Endothelial cell of umbilical vein (primary cell): Measurements from ENCODE around the gene RAI1. TPM values are rescaled to one million over a fixed set of nuclear protein-coding genes. Genes with fewer than 3 reads are reported as not detected.

Experiments used
- BruUV-seq: library from RNA; stranded (reverse); fragments of 400-500 nt; replicated peaks from 2 replicates; lab custom pipeline; 2021; lab: Mats Ljungman, UMichigan
- CTCF ChIA-PET: fragments of 300-600, 350-600 bp; sonication (Branson Sonifier 250); formaldehyde crosslinking; loops from one replicate; lab custom pipeline; 2021; ENCODE audit warnings: antibody characterized with exemption, inconsistent platforms; lab: Charles Lee
- POLR2A ChIA-PET: fragments of 300-600, 350-600 bp; sonication (Branson Sonifier 250); formaldehyde crosslinking; loops from one replicate; lab custom pipeline; 2021; ENCODE audit warnings: antibody characterized with exemption, inconsistent platforms; lab: Charles Lee
- DNase-seq: peaks from one replicate; pipeline ENCODE4 v3.0.0-alpha.2; 2011; ENCODE audit warnings: low read depth, low spot score
- FAIRE-seq: peaks from 2 replicates; lab custom pipeline; 2011; peaks lifted over from hg19 to GRCh38; lab: Jason Lieb, UNC
- H2AFZ ChIP-seq: 2 replicates; pipeline ENCODE4 v1.6.0; 2012; ENCODE audit warnings: low read depth, low read length, control low read depth, inconsistent platforms
- H3K27ac ChIP-seq: 2 replicates; pipeline ENCODE4 v1.5.1; 2011; ENCODE audit warnings: low read depth, mild to moderate bottlenecking, control low read depth, low read length, moderate library complexity; ENCODE audit not compliant: insufficient read depth
- H3K27me3 ChIP-seq, 2 experiments: 2 replicates each; pipeline versions ENCODE4 v1.6.0 to v1.6.1; 2011; ENCODE audit warnings: low read length in 2 of 2, mixed read lengths in 1 of 2; ENCODE audit not compliant: control insufficient read depth in 2 of 2, insufficient read depth in 2 of 2
- H3K36me3 ChIP-seq, 2 experiments: 2 replicates in 1 of 2; 3 replicates in 1 of 2; pipeline ENCODE4 v1.5.1; 2011; ENCODE audit warnings: low read length in 2 of 2, mild to moderate bottlenecking in 1 of 2, moderate library complexity in 1 of 2; ENCODE audit not compliant: control insufficient read depth in 2 of 2, insufficient read depth in 2 of 2; ENCODE audit errors: extremely low read depth in 1 of 2
- H3K4me1 ChIP-seq: 3 replicates; pipeline ENCODE4 v1.5.1; 2011; ENCODE audit warnings: mild to moderate bottlenecking, low read length; ENCODE audit not compliant: control insufficient read depth, insufficient read depth; ENCODE audit errors: extremely low read depth
- H3K4me2 ChIP-seq: 2 replicates; pipeline ENCODE4 v1.6.1; 2011; ENCODE audit warnings: low read length, control low read depth, mixed read lengths; ENCODE audit not compliant: insufficient read depth
- H3K4me3 ChIP-seq, 3 experiments: fragments of 200-600 bp in 1 of 3; sonication (generic), shearing (Covaris generic) in 1 of 3; replicated peaks in 1 of 3; 2 replicates each; pipeline ENCODE4 v1.5.1; 2011 to 2016; ENCODE audit warnings: control low read depth in 3 of 3, low read length in 3 of 3, mild to moderate bottlenecking in 2 of 3, inconsistent platforms in 1 of 3, low read depth in 1 of 3, moderate library complexity in 1 of 3; ENCODE audit not compliant: insufficient read depth in 1 of 3
- H3K79me2 ChIP-seq: 2 replicates; pipeline ENCODE4 v1.6.0; 2012; ENCODE audit warnings: low read length, inconsistent platforms; ENCODE audit not compliant: control insufficient read depth, insufficient read depth
- H3K9ac ChIP-seq: replicated peaks from 2 replicates; pipeline ENCODE3; 2011; ENCODE audit warnings: low read length, control low read depth; ENCODE audit not compliant: insufficient read depth; ENCODE audit errors: extremely low read depth
- H3K9me1 ChIP-seq: replicated peaks from 3 replicates; pipeline ENCODE4 v1.6.0; 2011; ENCODE audit warnings: mild to moderate bottlenecking, low read length; ENCODE audit not compliant: control insufficient read depth, insufficient read depth; ENCODE audit errors: extremely low read depth
- H3K9me3 ChIP-seq: replicated peaks from 2 replicates; pipeline ENCODE4 v1.5.1; 2012; ENCODE audit warnings: low read length, inconsistent platforms; ENCODE audit not compliant: control insufficient read depth, insufficient read depth
- H4K20me1 ChIP-seq: replicated peaks from 2 replicates; pipeline ENCODE3; 2011; ENCODE audit warnings: mild to moderate bottlenecking, low read length; ENCODE audit not compliant: control insufficient read depth, insufficient read depth; ENCODE audit errors: extremely low read depth
- EZH2 ChIP-seq: IDR thresholded peaks from 2 replicates; pipeline ENCODE4 v1.6.1; 2012; ENCODE audit warnings: borderline replicate concordance, low read depth, mild to moderate bottlenecking, moderate library complexity, low read length, inconsistent platforms; ENCODE audit not compliant: severe bottlenecking
- POLR2A ChIP-seq: IDR thresholded peaks from 2 replicates; pipeline ENCODE4 v1.6.1; 2012; ENCODE audit warnings: low read depth, mild to moderate bottlenecking, control low read depth, low read length
- POLR2AphosphoS5 ChIP-seq: IDR thresholded peaks from 2 replicates; pipeline ENCODE4 v1.6.1; 2012; ENCODE audit warnings: low read depth, mild to moderate bottlenecking, control low read depth, low read length, moderate library complexity; ENCODE audit not compliant: insufficient read depth
- dilution Hi-C: fragments of 300-500 bp; cut with MboI; formaldehyde crosslinking; loops from one replicate; pipeline ENCODE4 v1.15.0; 2019; ENCODE audit warnings: low sequenced_read_pairs; ENCODE audit not compliant: extremely low pct_ligation_motif_present
- intact Hi-C: fragments of 100-400 bp; cut with micrococcal nuclease; formaldehyde crosslinking; loops from one replicate; pipeline ENCODE4 v1.10.0; 2022
- polyA plus RNA-seq, 4 experiments: library from polyadenylated mRNA; depleted of rRNA in 3 of 4; stranded (reverse) in 3 of 4; unstranded in 1 of 4; fragments of >200 nt; gene quantifications; 2 replicates each; pipeline versions ENCODE4 v1.2.1 to v1.2.3, GENCODE V29; 2011 to 2012; ENCODE audit warnings: missing spikeins in 1 of 4
- total RNA-seq: library from RNA; stranded (reverse); gene quantifications from 2 replicates; pipeline ENCODE4 v1.2.3, GENCODE V29; 2021
- TF ChIP-seq, protein P1 (sequence below), 2 donors: IDR thresholded peaks; 1 replicate in 1 of 2; 2 replicates in 1 of 2; pipeline ENCODE4 v1.5.1; 2011; ENCODE audit warnings: low read length in 2 of 2, mild to moderate bottlenecking in 2 of 2, moderate library complexity in 2 of 2, control low read depth in 1 of 2, inconsistent platforms in 1 of 2, low read depth in 1 of 2; ENCODE audit not compliant: insufficient read depth in 1 of 2; ENCODE audit errors: extremely low read depth in 1 of 2

The RAI1 gene
- total and polyA plus RNA-seq, 2 donors (not counting 3 experiments of a cell fraction or from before 2014, with no cell fraction given), result 7.8 to 43.3 TPM

DNA sequence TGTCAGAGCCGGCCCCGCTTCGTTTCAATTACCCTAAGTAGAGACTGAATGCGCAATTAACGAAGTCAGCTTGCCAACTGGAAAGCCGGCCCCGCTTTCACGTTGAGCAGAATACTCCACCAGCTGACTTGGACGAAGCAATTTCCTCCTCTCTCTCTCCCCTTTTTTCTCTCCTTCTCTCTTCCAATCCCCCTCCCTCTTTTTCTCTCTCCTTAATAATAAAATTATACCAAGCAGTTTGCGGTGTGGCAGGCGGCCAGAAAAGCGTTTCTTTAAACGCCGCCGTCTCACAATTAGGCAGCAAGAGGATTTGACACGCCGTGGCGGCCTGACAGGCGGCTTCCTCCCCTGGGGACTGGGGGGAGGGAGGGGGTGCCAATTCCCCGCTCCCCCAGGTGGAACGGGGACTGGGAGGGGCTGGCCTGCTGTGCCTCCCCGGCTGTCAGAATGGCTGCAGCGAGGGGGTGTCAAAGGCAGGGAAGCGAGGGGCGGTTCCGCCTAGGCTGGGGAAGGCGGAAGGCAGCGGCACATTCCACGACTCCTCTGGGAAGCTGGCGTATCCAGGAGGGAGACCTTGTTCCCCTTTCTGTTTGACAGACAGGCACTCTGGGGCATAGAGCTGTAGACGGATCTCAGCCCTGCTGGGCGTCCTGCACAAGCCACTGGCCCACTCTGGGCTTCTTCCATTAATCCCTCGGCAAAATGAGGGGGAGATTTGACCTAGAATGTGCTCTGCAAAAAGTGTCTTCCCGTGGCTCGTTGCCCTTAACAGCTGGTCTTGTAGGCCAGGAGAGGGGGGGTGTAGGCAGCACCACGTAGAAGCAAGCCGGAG is 102.8 kb downstream of the RAI1 start:
- H4K20me1 ChIP-seq, result peaks cover 3% of the 10 kb centered on the region
- CTCF ChIA-PET, result interaction anchor here (1.4 to 1.9 kb wide), 3 partner anchors 9 to 104 kb away, joined by 3 to 7 read pairs (median 5); no protein-coding TSS in a partner anchor

More for the DNA sequence above, 102.8 kb downstream of the RAI1 start:
- DNase-seq, result peak; percentile 38
- Histone ChIP-seq H3K79me2 (no peaks in the 10 kb centered on the region), H3K27me3 (no peaks in the 10 kb centered on the region), H3K4me2 (peak overlapping the region; percentile 63), H3K9me3 (no peaks in the 10 kb centered on the region), H2AFZ (no peak overlapping the region), H3K4me3 (peak overlapping the region in 1 of 3 experiments; percentile 30), H3K9me1 (no peaks in the 10 kb centered on the region), H3K4me1 (peaks cover 30% of the 10 kb centered on the region), H3K9ac (no peak overlapping the region), H3K36me3 (no peaks in the 10 kb centered on the region), H3K27ac (no peak overlapping the region)
- POLR2A ChIA-PET, result interaction anchor here (0.5 kb wide), 1 partner anchor 21 kb away, joined by 4 read pairs; no protein-coding TSS in a partner anchor
- TF ChIP-seq POLR2AphosphoS5, result no peak
- TF ChIP-seq POLR2A, result no peak
- TF ChIP-seq EZH2, result peak; percentile 9
- TF ChIP-seq, protein P1, sequence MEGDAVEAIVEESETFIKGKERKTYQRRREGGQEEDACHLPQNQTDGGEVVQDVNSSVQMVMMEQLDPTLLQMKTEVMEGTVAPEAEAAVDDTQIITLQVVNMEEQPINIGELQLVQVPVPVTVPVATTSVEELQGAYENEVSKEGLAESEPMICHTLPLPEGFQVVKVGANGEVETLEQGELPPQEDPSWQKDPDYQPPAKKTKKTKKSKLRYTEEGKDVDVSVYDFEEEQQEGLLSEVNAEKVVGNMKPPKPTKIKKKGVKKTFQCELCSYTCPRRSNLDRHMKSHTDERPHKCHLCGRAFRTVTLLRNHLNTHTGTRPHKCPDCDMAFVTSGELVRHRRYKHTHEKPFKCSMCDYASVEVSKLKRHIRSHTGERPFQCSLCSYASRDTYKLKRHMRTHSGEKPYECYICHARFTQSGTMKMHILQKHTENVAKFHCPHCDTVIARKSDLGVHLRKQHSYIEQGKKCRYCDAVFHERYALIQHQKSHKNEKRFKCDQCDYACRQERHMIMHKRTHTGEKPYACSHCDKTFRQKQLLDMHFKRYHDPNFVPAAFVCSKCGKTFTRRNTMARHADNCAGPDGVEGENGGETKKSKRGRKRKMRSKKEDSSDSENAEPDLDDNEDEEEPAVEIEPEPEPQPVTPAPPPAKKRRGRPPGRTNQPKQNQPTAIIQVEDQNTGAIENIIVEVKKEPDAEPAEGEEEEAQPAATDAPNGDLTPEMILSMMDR (IDR thresholded peaks at IDR 0.05; ENCODE audit: extremely low read depth in 1 of 2, insufficient read depth in 1 of 2, low read depth in 1 of 2, low read length in 2 of 2), result no peak
- dilution Hi-C loops (no loop called here), intact Hi-C loops (loop anchor here (2.0 to 5.0 kb wide), 2 partner anchors 57 to 101 kb away; no protein-coding TSS in a partner anchor)
- FAIRE-seq, result peak; percentile 4
- BruUV-seq, result no TSS peak
